OCI-LY3 (cell line): ENCODE results near the gene BPGM.

Source experiments
- CTCF ChIP-seq: fragments of 200-600, 300-600 bp; sonication (generic); IDR thresholded peaks from 2 replicates; pipeline ENCODE4 v1.5.1; 2014; ENCODE audit warnings: antibody characterized with exemption, low read length, low read depth
- EZH2phosphoT487 ChIP-seq: fragments of 200-600 bp; shearing (Covaris generic); IDR thresholded peaks from 2 replicates; pipeline ENCODE4 v1.6.1; 2018; ENCODE audit warnings: antibody characterized with exemption, mixed run types, low read depth

GRCh38 chr7:134613623-134614347 is 32.9 kb upstream of the BPGM start:
- TF ChIP-seq CTCF (no peak), EZH2phosphoT487 (no peak)
